ENCODE measurements around the gene SNRNP35. TPM values are rescaled to one million over a fixed set of nuclear protein-coding genes. Genes with fewer than 3 reads are reported as not detected.
"Not testable (repeated sequence)": the region's sequence is repeated elsewhere in the genome, so short reads cannot be mapped to it uniquely, and the experiment has no call there.

SNRNP35 gene
- total and polyA plus RNA-seq, 4 donors, result 19.3 to 67.0 (median 20.5) TPM

DNA sequence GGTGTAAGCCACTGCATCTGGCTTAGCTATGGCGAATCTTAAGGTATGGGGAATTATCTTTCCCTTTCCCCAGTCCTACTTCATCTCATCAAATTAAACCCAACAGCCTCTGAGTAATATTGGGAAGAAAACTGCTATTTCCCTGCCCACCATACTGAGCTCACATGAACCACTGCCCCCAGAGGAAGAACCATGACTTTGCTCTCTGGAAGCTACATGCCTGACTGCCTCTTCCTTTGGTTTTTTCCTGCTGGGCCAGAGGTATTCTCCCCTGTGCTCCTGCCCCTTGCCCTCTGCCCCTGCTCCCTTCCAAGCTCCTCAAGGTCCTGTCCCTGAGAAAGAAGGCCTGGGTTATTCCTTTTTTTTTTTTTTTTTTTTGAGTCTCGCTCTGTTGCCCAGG is 36.6 kb upstream of the SNRNP35 start:
- DNase-seq (no peak), ATAC-seq (ENCODE audit: insufficient read depth, low FRiP score) (no peak)
- WGBS, 2 donors, result 94 to 96% methylated on average over 2 of the region's 2 CpGs
- no peak overlapping the region for H3K4me3 ChIP-seq
- H3K4me1 ChIP-seq (ENCODE audit: control insufficient read depth in 5 of 5, insufficient read depth in 5 of 5, low read length in 5 of 5), result no peaks in the 10 kb centered on the region
- H3K36me3 ChIP-seq (ENCODE audit: control insufficient read depth in 4 of 4, insufficient read depth in 4 of 4, low read length in 4 of 4), result peaks cover 0 to 33% (median 5%) of the 10 kb centered on the region in 4 donors
- no peaks in the 10 kb centered on the region for H3K9me3 ChIP-seq (ENCODE audit: control insufficient read depth in 4 of 4, insufficient read depth in 3 of 4, low read length in 3 of 4)
- H3K27me3 ChIP-seq (ENCODE audit: control insufficient read depth in 3 of 3, insufficient read depth in 3 of 3, low read length in 2 of 3), result no peaks in the 10 kb centered on the region
- no peak overlapping the region for H3K9ac ChIP-seq (ENCODE audit: insufficient read depth in 1 of 2, low read length in 2 of 2)
- no peak overlapping the region for H3K27ac ChIP-seq (ENCODE audit: low read depth in 1 of 2, low read length in 1 of 2)
- TF ChIP-seq, protein P1, sequence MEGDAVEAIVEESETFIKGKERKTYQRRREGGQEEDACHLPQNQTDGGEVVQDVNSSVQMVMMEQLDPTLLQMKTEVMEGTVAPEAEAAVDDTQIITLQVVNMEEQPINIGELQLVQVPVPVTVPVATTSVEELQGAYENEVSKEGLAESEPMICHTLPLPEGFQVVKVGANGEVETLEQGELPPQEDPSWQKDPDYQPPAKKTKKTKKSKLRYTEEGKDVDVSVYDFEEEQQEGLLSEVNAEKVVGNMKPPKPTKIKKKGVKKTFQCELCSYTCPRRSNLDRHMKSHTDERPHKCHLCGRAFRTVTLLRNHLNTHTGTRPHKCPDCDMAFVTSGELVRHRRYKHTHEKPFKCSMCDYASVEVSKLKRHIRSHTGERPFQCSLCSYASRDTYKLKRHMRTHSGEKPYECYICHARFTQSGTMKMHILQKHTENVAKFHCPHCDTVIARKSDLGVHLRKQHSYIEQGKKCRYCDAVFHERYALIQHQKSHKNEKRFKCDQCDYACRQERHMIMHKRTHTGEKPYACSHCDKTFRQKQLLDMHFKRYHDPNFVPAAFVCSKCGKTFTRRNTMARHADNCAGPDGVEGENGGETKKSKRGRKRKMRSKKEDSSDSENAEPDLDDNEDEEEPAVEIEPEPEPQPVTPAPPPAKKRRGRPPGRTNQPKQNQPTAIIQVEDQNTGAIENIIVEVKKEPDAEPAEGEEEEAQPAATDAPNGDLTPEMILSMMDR (IDR thresholded peaks at IDR 0.05; ENCODE audit: control extremely low read depth, extremely low read depth), result no peak

DNA sequence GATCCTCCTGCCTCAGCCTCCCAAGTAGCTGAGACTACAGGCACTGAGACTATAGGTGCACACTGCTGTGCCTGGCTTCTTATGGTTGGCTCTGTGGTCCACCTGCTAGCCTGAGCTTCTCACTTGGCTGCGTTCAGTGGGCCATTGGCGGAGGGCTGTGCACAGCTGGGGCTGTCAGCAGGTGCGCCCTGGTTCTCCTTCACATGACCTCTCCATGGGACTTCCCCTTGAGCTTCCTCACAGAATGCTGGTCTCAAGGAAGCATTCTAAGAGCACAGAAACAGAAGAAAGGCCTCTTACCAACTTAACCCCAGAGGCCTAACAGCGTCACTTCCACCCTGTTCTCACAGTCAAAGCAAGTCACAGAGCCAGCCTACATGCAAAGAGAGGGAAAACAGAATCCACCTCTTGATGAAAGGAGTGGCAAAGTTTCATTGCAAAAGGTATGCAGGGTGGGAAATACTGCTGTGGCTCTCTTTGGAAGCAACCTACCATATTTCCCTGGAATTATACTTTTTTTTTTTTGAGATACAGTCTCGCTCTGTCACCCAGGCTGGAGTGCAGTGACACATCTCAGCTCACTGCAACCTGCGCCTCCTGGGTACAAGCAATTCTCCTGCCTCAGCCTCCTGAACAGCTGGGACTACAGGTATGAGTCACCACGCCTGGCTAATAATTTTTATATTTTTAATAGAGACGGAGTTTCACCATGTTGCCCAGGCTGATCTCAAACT is 30.7 kb upstream of the SNRNP35 start:
- 88 to 91% methylated on average over 8 of the region's 8 CpGs for WGBS, 2 donors
- H3K27ac ChIP-seq (ENCODE audit: low read depth in 1 of 2, low read length in 1 of 2), result no peak overlapping the region
- H3K4me3 ChIP-seq, result no peak overlapping the region
- DNase-seq, result no peak
- H3K36me3 ChIP-seq (ENCODE audit: control insufficient read depth in 4 of 4, insufficient read depth in 4 of 4, low read length in 4 of 4), result peaks cover 0 to 25% (median 10%) of the 10 kb centered on the region in 4 donors
- no peaks in the 10 kb centered on the region for H3K9me3 ChIP-seq (ENCODE audit: control insufficient read depth in 4 of 4, insufficient read depth in 3 of 4, low read length in 3 of 4)
- TF ChIP-seq, protein P1 (IDR thresholded peaks at IDR 0.05; ENCODE audit: control extremely low read depth, extremely low read depth), result no peak
- peaks cover 0 to under 1% (median 0%) of the 10 kb centered on the region in 5 donors for H3K4me1 ChIP-seq (ENCODE audit: control insufficient read depth in 5 of 5, insufficient read depth in 5 of 5, low read length in 5 of 5)
- no peak for ATAC-seq (ENCODE audit: insufficient read depth, low FRiP score)
- H3K9ac ChIP-seq (ENCODE audit: insufficient read depth in 1 of 2, low read length in 2 of 2), result no peak overlapping the region
- H3K27me3 ChIP-seq (ENCODE audit: control insufficient read depth in 3 of 3, insufficient read depth in 3 of 3, low read length in 2 of 3), result no peaks in the 10 kb centered on the region

DNA sequence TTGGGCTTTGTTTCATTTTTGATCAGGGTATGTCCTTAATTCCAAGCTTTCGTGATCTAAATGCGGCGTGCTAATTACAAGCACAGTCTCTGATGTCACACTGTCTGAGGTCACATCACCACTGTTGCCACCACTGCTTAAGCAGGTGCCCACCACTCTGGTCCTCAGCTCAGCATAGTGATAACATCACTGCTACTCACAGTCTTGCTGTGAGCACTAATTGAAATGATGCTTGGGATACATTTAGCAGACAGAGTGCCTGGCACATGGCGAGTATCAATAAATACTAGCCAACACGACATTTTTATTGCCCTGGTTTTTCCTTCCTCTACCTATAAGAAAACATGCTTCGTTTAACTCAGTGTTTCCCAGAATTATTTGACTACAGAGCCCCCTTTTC is 29.3 kb upstream of the SNRNP35 start:
- Histone ChIP-seq H3K27me3 (ENCODE audit: control insufficient read depth in 3 of 3, insufficient read depth in 3 of 3, low read length in 2 of 3) (no peaks in the 10 kb centered on the region), H3K9ac (ENCODE audit: insufficient read depth in 1 of 2, low read length in 2 of 2) (no peak overlapping the region), H3K27ac (ENCODE audit: low read depth in 1 of 2, low read length in 1 of 2) (no peak overlapping the region), H3K4me3 (no peak overlapping the region), H3K9me3 (ENCODE audit: control insufficient read depth in 4 of 4, insufficient read depth in 3 of 4, low read length in 3 of 4) (no peaks in the 10 kb centered on the region), H3K36me3 (ENCODE audit: control insufficient read depth in 4 of 4, insufficient read depth in 4 of 4, low read length in 4 of 4) (peaks cover 0 to 17% (median 5%) of the 10 kb centered on the region in 4 donors), H3K4me1 (ENCODE audit: control insufficient read depth in 5 of 5, insufficient read depth in 5 of 5, low read length in 5 of 5) (peaks cover 0 to 2% (median 0%) of the 10 kb centered on the region in 5 donors)
- TF ChIP-seq, protein P1 (IDR thresholded peaks at IDR 0.05; ENCODE audit: control extremely low read depth, extremely low read depth), result no peak
- ATAC-seq (ENCODE audit: insufficient read depth, low FRiP score) (no peak), DNase-seq (no peak)
- WGBS, 2 donors, result 87 to 91% methylated on average over 6 of the region's 6 CpGs

DNA sequence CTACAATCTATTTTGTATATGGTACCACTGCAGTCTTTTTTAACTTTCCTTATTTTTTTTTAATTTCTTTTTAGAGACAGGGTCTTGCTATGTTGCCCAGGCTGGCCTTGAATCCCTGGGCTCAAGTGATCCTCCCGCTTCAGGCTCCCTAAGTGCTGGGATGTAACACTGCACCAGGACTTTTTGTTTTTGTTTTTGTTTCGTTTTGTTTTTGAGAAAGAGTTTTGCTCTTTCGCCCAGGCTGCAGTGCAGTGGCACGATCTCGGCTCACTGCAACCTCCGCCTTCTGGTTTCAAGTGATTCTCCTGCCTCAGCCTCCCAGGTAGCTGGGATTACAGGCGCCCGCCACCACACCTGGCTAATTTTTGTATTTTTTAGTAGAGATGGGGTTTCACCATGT is 28.8 kb upstream of the SNRNP35 start:
- H3K4me3 ChIP-seq; H3K27ac ChIP-seq (ENCODE audit: low read depth in 1 of 2, low read length in 1 of 2); H3K9me3 ChIP-seq (ENCODE audit: control insufficient read depth in 4 of 4, insufficient read depth in 3 of 4, low read length in 3 of 4); H3K4me1 ChIP-seq (ENCODE audit: control insufficient read depth in 5 of 5, insufficient read depth in 5 of 5, low read length in 5 of 5); H3K9ac ChIP-seq (ENCODE audit: insufficient read depth in 1 of 2, low read length in 2 of 2); DNase-seq; ATAC-seq (ENCODE audit: insufficient read depth, low FRiP score); H3K27me3 ChIP-seq (ENCODE audit: control insufficient read depth in 3 of 3, insufficient read depth in 3 of 3, low read length in 2 of 3): not testable (repeated sequence)
- WGBS, 2 donors, result 96 to 98% methylated on average over 8 of the region's 8 CpGs
- peaks cover 0 to 17% (median 5%) of the 10 kb centered on the region in 4 donors for H3K36me3 ChIP-seq (ENCODE audit: control insufficient read depth in 4 of 4, insufficient read depth in 4 of 4, low read length in 4 of 4)

DNA sequence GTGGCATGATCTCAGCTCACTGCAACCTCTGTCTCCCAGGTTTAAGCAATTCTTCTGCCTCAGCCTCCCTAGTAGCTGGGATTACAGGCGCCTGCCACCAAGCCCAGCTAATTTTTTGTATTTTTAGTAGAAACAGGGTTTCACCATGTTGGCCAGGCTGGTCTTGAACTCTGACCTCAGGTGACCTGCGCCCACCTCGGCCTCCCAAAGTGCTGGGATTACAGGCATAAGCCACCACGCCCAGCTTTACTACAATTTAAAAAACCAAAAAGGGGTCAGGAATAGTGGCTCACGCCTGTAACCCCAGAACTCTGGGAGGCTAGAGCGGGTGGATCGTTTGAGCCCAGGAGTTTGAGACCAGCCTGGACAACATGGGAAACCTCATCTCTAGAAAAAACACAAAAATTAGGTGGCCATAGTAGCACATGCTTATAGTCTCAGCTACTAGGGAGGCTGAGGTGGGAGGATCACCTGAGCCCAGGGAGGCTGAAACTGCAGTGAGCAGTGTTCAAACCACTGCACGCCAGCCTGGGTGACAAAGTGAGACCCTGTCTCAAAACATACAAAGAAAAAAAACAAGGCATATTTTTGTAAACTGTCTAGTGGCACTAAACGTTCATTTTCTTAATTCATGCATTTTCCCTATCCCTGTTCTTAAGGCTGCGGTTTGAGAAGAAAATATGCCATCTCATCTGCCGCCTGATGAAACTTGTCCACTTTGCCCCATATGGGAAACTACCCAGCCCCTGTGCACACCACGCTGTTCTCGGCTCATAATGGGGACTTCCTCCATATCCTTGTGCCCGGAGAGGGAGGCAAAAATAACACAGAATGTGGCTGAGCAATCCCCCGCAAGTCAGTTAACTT is 25.8 kb upstream of the SNRNP35 start:
- not testable (repeated sequence) for H3K9ac ChIP-seq (ENCODE audit: insufficient read depth in 1 of 2, low read length in 2 of 2); DNase-seq; H3K9me3 ChIP-seq (ENCODE audit: control insufficient read depth in 4 of 4, insufficient read depth in 3 of 4, low read length in 3 of 4); ATAC-seq (ENCODE audit: insufficient read depth, low FRiP score); H3K4me1 ChIP-seq (ENCODE audit: control insufficient read depth in 5 of 5, insufficient read depth in 5 of 5, low read length in 5 of 5); H3K27me3 ChIP-seq (ENCODE audit: control insufficient read depth in 3 of 3, insufficient read depth in 3 of 3, low read length in 2 of 3)
- 47 to 54% methylated on average over 15 of the region's 15 CpGs for WGBS, 2 donors
- Histone ChIP-seq H3K27ac (ENCODE audit: low read depth in 1 of 2, low read length in 1 of 2) (peak overlapping the region in 1 of 2 donors; percentile 56), H3K4me3 (peak overlapping the region; percentile 30), H3K36me3 (ENCODE audit: control insufficient read depth in 4 of 4, insufficient read depth in 4 of 4, low read length in 4 of 4) (peaks cover 0 to 12% (median 5%) of the 10 kb centered on the region in 4 donors)
